Fibroblast of skin of right quadriceps (primary cell): ENCODE data around the gene ZNF768.
"Not testable (repeated sequence)": the region's sequence is repeated elsewhere in the genome, so short reads cannot be mapped to it uniquely, and the experiment has no call there.

Experiments
- DNase-seq: peaks from one replicate; pipeline ENCODE4 v3.0.0-alpha.2; 2013

ZNF768 gene

DNA sequence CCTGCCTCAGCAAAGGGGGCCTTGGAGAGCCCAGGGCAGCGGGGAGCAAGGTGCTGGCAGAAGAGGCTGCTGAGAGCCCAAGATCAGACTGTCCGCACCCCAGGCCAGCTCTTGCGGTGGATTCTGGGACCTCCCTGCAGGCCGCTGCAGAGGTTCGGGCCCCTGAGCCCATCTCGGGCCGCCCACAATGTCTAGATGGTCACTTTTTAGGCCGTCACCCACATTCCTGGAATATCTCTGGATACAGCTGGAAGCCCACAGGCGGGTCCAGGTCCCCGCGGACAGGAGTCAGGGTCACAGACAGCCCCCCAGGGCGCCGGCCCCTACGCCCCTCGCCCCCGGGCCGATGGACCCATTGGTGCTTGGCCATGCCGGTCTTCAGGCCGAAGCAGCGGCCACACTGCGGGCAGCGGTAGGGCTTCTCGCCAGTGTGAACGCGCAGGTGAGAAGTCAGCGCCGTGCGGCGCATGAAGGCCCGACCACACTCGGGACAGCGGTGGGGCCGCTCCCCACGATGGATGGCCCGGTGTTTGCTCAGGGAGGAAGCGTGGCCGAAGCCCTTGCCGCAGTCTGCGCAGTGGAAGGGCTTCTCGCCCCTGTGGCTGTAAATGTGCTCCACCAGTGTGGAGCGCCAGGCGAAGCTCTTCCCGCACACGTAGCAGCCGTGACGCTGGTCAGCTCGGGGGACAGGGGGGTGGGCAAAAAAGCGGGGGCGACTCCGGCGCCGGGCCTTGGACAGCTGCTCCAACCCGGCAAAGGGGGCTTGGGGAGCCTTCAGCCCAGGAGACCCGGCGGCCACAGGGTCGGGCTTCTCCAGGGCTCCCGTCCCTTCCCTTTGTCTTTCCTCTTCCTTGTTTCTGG is 6.1 kb upstream of the ZNF768 start:
- no peak for DNase-seq

DNA sequence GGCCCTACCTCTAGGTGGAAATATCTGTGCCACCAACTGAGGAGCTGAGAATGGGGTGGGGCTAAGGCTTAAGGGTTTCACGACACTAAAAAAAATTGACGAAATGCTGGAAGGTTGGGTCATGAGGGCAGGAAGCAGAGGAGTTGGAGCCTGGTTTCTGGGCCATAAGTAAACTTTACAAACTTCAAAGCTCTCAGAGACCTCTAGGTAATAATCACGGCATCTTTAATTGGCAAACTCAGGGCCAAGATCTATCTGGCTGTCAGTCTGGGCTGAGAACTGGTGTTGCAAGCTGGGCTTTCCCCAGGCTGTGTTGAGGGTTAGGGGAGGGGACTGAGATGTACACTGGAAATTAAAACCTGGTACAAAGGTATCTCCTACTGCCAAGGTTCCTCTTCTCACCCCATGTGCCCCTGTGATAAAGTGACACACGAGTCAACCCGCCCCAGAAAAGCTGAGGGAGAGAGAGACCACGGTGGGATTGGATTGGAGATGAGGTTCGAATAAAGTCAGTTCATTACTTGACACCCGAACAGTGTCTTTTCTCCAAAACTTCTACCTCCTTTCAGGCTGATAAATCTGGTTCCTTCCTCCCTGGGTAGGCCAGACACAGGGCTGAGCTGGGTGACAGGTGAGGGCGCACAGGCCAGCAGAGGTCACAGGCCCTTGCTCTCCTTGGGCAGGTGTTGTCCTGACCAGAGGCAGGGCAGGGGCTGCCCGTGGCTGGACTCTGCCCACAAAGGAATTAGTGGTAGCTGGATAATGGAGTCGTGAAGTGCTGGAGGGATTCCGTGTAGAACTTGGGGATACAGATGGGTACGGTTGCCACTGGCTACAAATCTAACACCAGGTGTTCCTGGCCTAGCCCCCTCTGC is 4.0 kb upstream of the ZNF768 start:
- no peak for DNase-seq

DNA sequence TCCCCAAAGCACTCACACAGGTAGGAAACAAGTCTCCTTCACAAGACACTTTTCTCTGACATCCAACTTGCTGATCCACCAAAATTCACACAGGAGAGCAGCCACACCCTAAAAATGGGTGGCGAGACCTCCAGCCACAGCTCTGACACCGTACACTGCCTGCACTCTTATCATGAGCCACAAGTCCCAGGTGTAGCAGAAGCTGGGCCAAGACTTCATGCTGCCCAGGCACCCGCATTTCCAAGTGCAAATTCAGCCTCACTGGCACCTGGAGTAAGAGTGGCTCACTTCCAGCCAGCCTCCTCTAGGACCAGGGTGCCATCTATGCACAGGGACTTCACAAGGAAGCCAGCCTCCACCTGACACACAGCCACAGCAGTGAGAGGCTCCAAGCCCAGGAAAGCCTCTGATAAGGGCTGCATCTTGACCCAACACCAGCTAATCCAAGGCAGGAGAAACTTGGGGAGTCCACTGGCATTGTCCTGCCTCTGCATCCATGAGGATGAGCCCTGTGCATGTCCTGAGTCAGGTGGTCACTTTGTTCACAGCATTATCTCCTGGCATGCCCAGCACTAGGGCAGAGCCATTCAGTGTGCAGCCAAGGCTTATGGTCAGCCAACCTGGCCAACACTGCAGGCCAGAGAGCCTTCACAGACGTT is 2.6 kb upstream of the ZNF768 start:
- DNase-seq: no peak

DNA sequence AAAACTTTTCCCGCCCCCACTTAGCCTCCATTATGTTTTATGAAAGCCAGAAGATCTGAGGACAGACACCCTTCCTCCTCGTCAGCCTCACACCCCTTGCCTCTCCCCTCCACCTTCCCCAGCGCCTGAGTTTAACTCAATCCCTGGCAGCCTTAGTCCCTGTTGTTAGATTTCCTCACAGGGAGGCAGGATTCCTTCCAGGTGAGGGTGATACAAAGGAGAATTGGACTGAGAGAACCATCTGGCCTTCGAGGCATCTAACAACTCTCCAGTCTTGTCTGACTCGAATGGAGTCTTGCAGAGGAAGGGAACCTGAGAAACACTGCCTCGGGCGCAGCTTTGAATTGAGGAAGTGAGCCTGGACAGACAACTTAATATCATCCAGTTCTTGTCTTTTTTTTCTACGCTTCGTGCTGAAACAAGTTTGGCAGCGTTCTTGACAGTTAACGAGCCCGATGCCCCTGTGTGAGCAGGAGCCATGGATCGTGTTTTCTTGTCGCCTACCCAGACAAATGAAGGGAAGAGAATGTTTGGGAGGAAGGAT is 1.3 kb upstream of the ZNF768 start:
- no peak for DNase-seq

DNA sequence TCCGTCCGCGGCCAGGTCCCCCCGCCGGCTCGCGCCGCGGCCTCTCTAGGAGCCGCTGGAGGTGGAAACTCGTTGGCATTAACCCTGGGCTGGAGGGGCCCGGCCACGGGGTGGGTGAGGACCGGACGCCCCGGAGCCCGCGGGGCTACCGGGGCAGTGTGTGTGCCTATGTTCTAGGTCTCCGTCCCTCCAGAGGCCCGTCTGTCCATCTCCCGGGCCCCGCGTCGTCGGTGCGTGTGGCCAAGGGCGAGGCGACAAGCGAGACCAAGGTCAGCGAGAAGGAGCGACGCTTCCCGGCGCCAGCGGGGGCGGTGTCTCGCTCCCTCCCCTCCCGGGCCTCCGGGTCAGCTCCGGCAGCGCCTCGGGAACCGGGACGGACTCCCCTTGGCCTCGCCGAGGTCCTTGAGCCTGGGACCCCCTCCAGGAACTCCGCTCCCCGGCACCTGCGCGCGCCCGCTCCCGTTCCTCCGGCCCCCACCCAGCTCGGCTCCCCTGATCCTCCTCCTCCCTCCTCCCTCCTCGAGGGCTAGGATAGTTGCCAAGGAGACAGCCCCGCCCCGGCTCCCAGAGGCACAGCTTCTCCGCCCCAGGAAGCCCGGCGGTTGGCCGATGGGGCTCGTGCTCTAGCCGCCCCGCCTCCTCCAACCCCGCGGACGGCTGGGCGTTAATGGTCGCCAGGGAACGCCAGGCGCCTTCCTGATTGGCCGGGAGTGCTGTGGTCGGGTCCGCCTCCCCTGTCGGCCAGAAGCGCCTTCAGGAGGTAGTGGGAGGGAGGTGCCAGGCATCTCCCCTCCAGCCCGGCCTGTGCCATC is 663 bp upstream of the ZNF768 start:
- DNase-seq: peak; percentile 98

DNA sequence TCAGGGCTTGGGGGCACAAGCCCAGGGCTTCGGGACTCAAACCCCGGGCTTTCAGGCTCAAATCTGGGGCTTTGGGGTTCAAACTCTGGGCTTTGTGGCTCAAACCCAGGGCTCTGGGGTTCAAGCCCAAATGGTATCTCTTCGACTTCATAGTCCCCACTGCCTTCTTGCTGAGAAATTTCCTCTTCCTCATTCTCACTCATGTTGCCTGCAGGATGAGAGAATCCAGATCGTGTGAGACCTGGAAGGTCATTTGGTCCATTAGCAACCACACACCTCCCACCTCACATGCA is 576 bp downstream of the ZNF768 start:
- DNase-seq: no peak

DNA sequence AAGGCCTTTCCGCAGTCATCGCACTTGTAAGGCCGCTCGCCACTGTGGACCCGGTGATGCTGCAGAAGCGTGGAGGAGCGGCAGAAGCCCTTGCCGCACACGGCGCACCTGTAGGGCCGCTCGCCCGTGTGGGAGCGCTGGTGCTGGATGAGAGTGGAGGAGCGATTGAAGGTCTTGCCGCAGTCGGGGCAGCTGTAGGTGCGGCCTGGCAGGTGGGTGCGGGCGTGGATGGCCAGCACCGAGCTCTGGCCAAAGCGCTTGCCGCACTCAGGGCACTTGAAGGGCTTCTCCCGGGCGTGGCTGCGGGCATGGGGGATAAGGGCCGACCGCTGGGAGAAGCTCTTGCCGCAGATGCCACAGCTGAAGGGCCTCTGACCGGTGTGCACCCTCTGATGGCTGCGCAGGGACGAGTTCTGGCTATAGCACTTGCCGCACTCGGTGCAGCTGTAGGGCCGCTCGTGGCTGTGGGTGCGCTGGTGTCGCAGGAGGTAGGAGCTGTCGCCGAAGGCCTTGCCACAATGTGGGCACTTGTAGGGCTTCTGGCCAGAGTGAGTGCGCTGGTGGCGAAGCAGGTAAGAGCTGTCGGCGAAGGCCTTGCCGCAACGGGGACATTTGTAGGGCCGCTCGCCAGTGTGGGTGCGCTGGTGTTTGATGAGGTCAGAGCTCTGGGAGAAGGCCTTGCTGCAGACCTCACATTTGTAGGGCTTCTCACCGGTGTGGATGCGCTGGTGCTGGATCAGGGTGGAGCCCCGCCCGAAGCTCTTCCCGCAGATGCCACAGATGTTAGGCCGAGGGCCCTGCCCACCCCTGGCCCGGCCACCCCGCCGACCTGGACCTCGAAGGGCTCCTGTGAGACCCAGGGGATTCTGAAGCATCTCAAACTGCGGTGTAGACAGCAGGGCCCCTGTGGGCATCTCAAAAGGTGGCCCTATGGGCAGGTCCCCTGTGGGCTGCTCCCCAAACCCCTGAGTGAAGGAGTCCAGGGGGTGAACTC is 1.5 kb downstream of the ZNF768 start:
- DNase-seq: no peak

DNA sequence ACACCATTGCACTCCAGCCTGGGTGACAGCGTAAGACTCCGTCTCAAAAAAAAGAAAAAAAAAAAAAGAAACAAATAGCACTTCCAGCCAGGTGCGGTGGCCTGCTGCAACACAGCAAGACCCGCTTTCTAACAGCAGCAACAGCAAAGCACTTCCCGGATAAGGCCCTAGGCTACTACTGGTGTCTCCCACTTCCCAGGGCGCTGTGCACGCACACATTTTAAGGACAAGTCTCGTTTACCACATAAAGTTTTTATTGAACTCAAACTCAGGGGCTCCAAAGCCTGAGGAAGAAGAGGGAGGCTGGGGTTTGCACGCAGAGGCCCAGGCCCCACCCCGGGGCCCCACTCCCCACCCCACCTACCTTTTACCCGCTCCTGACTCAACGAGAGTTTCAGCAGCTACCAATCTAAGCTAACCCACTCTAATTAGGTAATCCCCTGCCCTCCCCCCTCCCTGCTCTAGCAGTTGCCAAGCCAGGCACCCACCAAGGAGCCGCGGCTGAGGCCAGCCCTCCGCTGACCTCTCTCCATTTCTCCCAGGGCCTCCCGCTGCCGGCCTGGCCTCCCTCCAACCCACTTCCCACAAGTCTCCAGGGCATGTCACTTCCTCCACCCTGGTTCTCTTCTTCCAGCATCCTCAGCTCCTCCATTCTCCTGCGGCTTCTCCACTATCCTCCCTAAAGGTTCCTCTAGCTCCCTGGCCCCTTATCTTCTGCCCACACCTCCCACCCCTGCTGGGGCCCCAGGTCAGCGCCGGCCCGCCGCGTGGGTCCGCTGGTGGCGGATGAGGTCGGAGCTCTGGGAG is 2.4 kb downstream of the ZNF768 start:
- DNase-seq: no peak

DNA sequence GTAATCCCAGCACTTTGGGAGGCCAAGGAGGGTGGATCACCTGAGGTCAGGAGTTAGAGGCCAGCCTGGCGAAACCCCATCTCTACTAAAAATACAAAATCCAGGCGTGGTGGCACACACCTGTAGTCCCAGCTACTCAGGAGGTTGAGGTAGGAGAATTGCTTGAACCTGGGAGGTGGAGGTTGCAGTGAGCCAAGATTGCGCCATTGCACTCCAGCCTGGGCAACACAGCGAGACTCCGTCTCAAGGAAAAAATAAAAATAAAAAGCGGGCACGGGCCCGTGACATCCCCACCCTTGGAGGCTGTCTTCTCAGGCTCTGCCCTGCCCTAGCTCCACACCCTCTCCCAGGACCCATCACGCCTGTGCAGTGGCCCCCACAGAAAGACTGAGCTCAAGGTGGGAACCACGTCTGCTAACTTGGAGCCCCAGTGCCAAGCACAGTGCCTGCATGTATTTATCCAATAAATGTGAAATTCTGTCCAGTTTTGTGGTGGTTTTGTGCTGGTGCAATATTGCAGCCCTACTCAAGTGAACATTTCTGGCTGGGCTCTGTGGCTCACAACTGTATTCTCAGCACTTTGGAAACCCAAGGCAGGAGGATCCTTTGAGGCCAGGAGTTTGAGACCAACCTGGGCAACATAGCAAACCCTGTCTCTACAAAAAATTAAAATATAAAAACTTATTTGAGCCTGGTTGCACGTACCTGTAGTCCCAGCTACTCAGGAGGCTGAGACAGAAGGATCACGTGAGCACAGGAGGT is 3.5 kb downstream of the ZNF768 start:
- DNase-seq: not testable (repeated sequence)

DNA sequence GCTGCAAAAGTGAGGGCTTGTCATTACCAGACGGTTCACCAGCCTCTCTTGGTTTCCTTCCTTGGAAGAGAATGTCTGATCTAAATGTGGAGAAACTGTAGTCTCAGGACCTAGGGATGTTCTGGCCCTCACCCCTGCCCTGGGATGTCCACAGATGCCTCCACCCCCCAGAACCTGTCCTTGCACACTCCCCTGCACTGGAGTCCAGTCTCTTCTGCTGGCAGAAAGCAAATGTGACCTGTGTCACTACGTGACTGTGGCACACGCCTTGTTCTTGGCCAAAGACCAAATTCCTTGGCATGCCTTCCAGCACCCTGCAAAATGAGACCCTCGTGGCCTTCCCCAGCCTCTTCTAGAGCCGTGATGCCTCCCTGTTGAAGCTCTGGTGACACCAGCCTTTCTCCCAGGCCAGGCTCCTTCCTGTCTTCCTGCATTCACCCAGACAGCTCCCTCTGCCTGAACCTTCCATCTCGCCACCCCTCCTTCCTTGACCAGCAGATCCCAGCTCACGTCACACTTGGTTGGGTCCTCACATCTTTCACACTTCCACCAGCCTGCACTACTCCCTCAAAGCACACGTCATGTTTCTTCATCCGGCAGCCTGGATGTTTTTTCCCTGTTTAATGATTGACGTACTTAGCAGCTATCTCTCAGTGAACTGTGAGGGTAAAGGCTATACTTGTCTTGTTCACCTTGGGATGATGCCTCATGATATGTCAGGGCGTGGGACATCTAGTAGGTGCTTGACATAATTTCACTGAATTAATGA is 4.3 kb downstream of the ZNF768 start:
- DNase-seq: no peak

DNA sequence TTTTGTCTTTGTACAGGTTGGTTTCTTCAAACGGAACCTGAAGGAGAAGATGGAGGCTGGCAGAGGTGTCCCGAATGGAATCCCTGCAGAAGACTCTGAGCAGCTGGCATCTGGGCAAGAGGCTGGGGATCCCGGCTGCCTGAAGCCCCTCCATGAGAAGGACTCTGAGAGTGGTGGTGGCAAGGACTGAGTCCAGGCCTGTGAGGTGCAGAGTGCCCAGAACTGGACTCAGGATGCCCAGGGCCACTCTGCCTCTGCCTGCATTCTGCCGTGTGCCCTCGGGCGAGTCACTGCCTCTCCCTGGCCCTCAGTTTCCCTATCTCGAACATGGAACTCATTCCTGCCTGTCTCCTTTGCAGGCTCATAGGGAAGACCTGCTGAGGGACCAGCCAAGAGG is 4.9 kb downstream of the ZNF768 start:
- DNase-seq: no peak

DNA sequence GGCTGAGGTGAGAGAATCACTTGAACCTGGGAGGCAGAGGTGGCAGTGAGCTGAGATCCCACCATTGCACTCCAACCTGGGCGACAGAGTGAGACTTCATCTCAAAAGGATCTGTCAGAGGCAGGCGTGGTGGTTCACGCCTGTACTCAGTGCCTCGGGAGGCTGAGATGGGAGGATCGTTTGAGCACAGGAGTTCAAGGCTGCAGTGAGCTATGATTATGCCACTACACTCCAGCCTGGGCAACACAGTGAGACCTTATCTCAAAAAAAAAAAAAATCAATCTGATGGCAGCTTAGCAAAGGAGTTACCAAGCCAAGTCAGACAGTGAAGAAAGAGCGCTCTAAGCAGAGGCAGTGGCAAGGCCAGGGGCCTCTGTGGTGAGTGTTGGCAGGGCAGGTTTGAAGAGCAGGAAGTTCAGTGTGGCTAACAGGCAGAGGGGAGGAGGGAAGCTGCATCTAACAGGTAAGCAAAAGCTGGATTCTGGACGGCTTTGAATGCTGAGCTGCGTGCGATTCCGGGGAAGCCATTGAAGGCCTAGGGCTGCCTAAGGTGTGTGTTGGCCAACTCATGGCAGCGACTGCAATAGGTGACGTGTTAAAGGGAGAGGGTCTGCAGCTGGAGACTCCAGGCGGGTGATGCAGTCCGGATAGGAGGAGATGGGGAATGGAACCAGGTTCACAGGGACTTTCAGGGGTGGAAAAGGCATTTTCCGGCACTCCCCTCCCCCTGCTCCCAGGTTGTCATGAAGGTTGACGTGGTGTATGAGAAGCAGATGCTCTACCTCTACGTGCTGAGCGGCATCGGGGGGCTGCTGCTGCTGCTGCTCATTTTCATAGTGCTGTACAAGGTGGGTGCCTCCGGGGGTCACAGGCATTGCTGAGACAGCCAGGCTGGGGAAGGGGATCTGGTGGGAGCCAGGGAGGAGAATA is 7.0 kb downstream of the ZNF768 start:
- no peak for DNase-seq

DNA sequence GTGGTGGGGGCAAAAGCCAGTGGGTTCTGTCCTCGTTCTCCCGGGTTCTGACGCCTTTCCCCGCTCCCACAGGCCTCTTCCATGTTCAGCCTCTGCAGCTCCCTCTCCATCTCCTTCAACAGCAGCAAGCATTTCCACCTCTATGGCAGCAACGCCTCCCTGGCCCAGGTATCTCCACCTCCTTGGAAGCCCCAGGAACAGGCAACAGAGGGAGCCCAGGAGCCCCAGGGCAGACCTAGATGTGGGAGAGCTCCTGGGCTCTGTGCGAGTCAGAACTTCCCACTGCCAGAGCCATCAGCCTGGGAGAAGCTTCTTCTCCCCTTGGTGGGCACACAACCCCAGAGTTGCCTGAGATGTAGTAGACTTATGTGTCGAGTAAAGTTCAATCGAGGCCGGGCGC is 7.8 kb downstream of the ZNF768 start:
- no peak for DNase-seq

DNA sequence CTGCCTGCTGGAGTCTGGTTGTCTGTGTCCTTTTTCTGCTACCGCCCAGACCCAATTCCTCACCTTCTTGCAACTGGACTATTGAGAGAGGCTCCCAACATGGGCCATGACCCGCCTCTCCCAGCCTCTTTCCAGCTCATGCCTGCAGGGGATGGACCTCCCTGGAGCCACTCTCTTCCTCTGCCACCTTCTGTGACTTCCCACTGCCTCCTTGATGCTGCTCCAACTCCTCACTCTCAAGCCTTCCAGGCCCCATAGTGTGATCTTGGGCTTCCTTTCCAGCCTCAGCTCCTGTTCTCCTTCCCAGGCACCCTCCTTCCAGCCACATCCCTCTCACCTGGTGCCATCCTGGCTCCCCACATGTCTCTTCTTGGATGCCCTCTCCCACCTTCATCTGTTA is 11.1 kb downstream of the ZNF768 start:
- DNase-seq: no peak

DNA sequence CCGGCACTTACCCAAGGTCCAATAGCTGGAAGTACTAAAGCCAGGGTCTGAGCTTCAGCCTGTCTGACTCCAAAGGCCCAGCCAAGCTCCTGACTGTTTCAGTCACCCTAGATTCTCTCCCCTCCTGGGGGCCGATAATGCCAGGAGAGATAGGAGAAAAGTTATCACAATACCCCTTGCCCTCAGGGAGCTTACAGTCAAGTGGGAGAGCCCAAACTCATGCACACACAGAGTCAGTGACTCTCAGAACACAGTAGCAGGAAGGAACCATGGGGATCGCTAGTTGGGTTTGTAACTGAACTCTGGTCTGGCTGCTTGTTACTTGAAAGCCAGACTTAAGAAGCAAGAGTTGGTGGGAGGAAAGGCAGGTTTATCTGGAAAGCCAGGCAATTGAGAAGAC is 14.9 kb downstream of the ZNF768 start:
- DNase-seq: no peak

DNA sequence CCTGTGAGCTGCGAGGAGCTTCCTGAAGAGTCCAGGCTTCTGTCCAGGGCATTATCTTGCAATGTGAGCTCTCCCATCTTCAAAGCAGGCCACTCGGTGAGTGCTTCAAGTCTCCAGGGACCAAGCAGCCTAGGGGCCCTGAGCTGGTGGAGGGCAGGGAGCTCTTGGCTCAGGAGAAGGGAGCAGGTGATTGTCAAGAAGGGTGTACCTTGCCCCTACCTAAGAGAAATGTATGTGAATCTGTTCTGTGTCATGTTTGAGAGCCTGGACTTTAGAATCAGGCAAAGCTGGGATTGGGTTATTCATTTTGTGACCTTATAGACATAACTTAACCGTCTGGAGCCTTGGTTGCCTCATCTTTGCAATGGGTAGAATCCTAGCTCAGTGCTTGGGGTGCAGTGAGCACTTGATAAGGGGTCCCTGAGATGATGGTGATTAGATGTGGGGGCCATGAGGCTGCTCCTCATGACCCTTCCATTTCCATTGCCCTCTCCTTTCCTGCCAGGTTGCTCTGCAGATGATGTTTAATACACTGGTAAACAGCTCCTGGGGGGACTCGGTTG is 15.9 kb downstream of the ZNF768 start:
- DNase-seq: no peak

DNA sequence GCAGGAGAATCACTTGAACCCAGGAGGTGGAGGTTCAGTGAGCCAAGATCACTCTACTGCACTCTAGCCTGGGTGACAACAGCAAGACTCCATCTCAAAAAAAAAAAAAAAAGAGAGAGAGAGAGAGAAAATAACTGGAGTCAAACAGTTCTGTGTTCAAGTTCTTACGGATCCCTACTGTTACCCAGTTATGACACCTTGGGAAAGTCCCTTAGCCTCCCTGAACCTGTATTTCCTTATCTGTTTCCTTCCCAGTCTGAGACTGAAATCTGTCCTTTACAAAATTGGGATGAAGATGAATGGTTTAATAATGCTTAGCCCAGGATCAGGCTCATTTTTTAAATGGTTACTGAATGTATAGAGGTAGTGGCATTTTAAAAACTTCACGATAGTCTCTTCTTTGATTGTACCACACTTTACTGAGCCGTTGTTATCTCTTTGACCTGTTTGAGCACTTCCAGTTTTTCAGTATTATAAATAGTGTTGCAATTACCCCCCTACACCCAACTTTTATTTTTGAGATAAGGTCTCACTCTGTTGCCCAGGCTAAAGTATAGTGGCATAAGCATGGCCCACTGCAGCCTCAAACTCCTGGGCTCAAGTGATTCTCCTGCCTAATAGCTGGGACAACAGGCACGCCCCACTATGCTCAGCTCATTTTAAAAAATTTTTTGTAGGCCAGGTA is 17.1 kb downstream of the ZNF768 start:
- DNase-seq: no peak
